H9 (cell line): ENCODE data around the gene RAB14. TPM values are rescaled to one million over a fixed set of nuclear protein-coding genes. Genes with fewer than 3 reads are reported as not detected.

Experiments
- DNase-seq: peaks from one replicate; pipeline ENCODE4 v3.0.0-alpha.2; 2017
- H2AFZ ChIP-seq: one replicate; pipeline ENCODE4 v1.6.1; 2013; ENCODE audit warnings: mild to moderate bottlenecking, low read length, control low read depth, moderate library complexity
- H2AK5ac ChIP-seq: 2 replicates; pipeline ENCODE4 v1.6.1; 2013; ENCODE audit warnings: low read length, control low read depth, mixed read lengths; ENCODE audit not compliant: insufficient read length
- H2BK120ac ChIP-seq: one replicate; pipeline ENCODE4 v1.6.1; 2013; ENCODE audit warnings: low read depth, mild to moderate bottlenecking, low read length, control low read depth, inconsistent platforms; ENCODE audit not compliant: poor library complexity, severe bottlenecking
- H2BK12ac ChIP-seq: 2 replicates; pipeline ENCODE4 v1.6.1; 2013; ENCODE audit warnings: low read length, control low read depth, mixed read lengths, low read depth; ENCODE audit not compliant: insufficient read length
- H2BK15ac ChIP-seq: 2 replicates; pipeline ENCODE4 v1.6.1; 2013; ENCODE audit warnings: low read depth, low read length, control low read depth
- H2BK20ac ChIP-seq: one replicate; pipeline ENCODE4 v1.6.1; 2013; ENCODE audit warnings: low read depth, mild to moderate bottlenecking, low read length, control low read depth, inconsistent platforms; ENCODE audit not compliant: poor library complexity, severe bottlenecking
- H2BK5ac ChIP-seq: 2 replicates; pipeline ENCODE4 v1.6.1; 2013; ENCODE audit warnings: low read length, control low read depth, mixed read lengths; ENCODE audit not compliant: insufficient read length
- H3K14ac ChIP-seq: 2 replicates; pipeline ENCODE4 v1.6.1; 2013; ENCODE audit warnings: low read length, control low read depth; ENCODE audit not compliant: insufficient read depth
- H3K18ac ChIP-seq: 2 replicates; pipeline ENCODE4 v1.6.1; 2013; ENCODE audit warnings: low read depth, mild to moderate bottlenecking, mixed read lengths, low read length, control low read depth; ENCODE audit not compliant: insufficient read length
- H3K23ac ChIP-seq: 2 replicates; pipeline ENCODE4 v1.6.1; 2013; ENCODE audit warnings: low read length, control low read depth, mixed read lengths, low read depth; ENCODE audit not compliant: insufficient read length
- H3K23me2 ChIP-seq: 2 replicates; pipeline ENCODE4 v1.6.1; 2013; ENCODE audit warnings: low read depth, mild to moderate bottlenecking, mixed read lengths, low read length, control low read depth; ENCODE audit not compliant: insufficient read length, poor library complexity, severe bottlenecking
- H3K27ac ChIP-seq: 2 replicates; pipeline ENCODE4 v1.5.1; 2013; ENCODE audit warnings: low read length, control low read depth, mixed read lengths, low read depth; ENCODE audit not compliant: insufficient read length
- H3K27me3 ChIP-seq: 2 replicates; pipeline ENCODE4 v1.6.1; 2013; ENCODE audit warnings: low read length, control low read depth, inconsistent platforms; ENCODE audit not compliant: insufficient read depth
- H3K4ac ChIP-seq: 2 replicates; pipeline ENCODE4 v1.6.1; 2013; ENCODE audit warnings: low read depth, mild to moderate bottlenecking, control low read depth, inconsistent platforms, low read length, moderate library complexity
- H3K4me1 ChIP-seq: 2 replicates; pipeline ENCODE4 v1.6.1; 2013; ENCODE audit warnings: low read length, control low read depth, inconsistent platforms; ENCODE audit not compliant: insufficient read depth
- H3K4me2 ChIP-seq: 2 replicates; pipeline ENCODE4 v1.6.1; 2013; ENCODE audit warnings: low read length, control low read depth, mixed read lengths; ENCODE audit not compliant: insufficient read length, insufficient read depth
- H3K56ac ChIP-seq: 2 replicates; pipeline ENCODE4 v1.6.1; 2013; ENCODE audit warnings: low read depth, mild to moderate bottlenecking, mixed read lengths, low read length, control low read depth; ENCODE audit not compliant: insufficient read length
- H3K79me1 ChIP-seq: 2 replicates; pipeline ENCODE4 v1.6.1; 2013; ENCODE audit warnings: low read depth, mild to moderate bottlenecking, moderate library complexity, low read length, control low read depth, inconsistent platforms; ENCODE audit not compliant: insufficient read depth, poor library complexity, severe bottlenecking
- H3K79me2 ChIP-seq: 2 replicates; pipeline ENCODE4 v1.6.1; 2013; ENCODE audit warnings: low read length, control low read depth, inconsistent platforms; ENCODE audit not compliant: insufficient read depth
- H3K9ac ChIP-seq: 2 replicates; pipeline ENCODE4 v1.6.1; 2013; ENCODE audit warnings: low read length, control low read depth, mixed read lengths; ENCODE audit not compliant: insufficient read length; ENCODE audit errors: extremely low read depth
- H3K9me3 ChIP-seq: one replicate; pipeline ENCODE4 v1.6.1; 2013; ENCODE audit warnings: low read depth, low read length, inconsistent platforms; ENCODE audit not compliant: control insufficient read depth
- H3T11ph ChIP-seq: one replicate; pipeline ENCODE4 v1.6.1; 2013; ENCODE audit warnings: mild to moderate bottlenecking, low read length, control low read depth, inconsistent platforms
- H4K20me1 ChIP-seq: one replicate; pipeline ENCODE4 v1.6.1; 2013; ENCODE audit not compliant: control insufficient read depth, insufficient read length, insufficient read depth
- H4K5ac ChIP-seq: 2 replicates; pipeline ENCODE4 v1.6.1; 2013; ENCODE audit warnings: low read depth, mild to moderate bottlenecking, mixed read lengths, low read length, control low read depth; ENCODE audit not compliant: insufficient read length
- H4K8ac ChIP-seq: replicated peaks from 2 replicates; pipeline ENCODE4 v1.6.1; 2013; ENCODE audit warnings: low read length, control low read depth, mixed read lengths, low read depth; ENCODE audit not compliant: insufficient read length
- H4K91ac ChIP-seq: 2 replicates; pipeline ENCODE4 v1.6.1; 2013; ENCODE audit warnings: low read depth, mild to moderate bottlenecking, moderate library complexity, mixed read lengths, low read length, control low read depth; ENCODE audit not compliant: insufficient read length
- H3K27ac Mint-ChIP-seq, 3 experiments: 2 replicates in 2 of 3; 3 replicates in 1 of 3; pipeline ENCODE4 v1.8.0; 2020 to 2021; ENCODE audit warnings: mixed read lengths in 3 of 3, mild to moderate bottlenecking in 1 of 3, moderate library complexity in 1 of 3
- H3K27me3 Mint-ChIP-seq: 2 replicates; pipeline ENCODE4 v1.8.0; 2021; ENCODE audit warnings: low read depth, mild to moderate bottlenecking, moderate library complexity, mixed read lengths
- H3K36me3 Mint-ChIP-seq, 3 experiments: 2 replicates in 2 of 3; 3 replicates in 1 of 3; pipeline ENCODE4 v1.8.0; 2020 to 2021; ENCODE audit warnings: low read depth in 3 of 3, mixed read lengths in 3 of 3; ENCODE audit not compliant: insufficient read depth in 1 of 3
- H3K4me1 Mint-ChIP-seq, 2 experiments: 2 replicates each; pipeline ENCODE4 v1.8.0; 2020; ENCODE audit warnings: mixed read lengths in 2 of 2
- H3K4me3 Mint-ChIP-seq, 2 experiments: 2 replicates in 1 of 2; 3 replicates in 1 of 2; pipeline ENCODE4 v1.8.0; 2020 to 2021; ENCODE audit warnings: mild to moderate bottlenecking in 2 of 2, mixed read lengths in 2 of 2, moderate library complexity in 1 of 2
- H3K9me3 Mint-ChIP-seq, 2 experiments: 2 replicates in 1 of 2; 3 replicates in 1 of 2; pipeline ENCODE4 v1.8.0; 2020; ENCODE audit warnings: mild to moderate bottlenecking in 2 of 2, mixed read lengths in 2 of 2, moderate library complexity in 1 of 2
- WGBS: extraction: QIAGEN DNeasy Blood & Tissue Kit; methylation state at CpG from one replicate; pipeline ENCODE4 v1.1.7; 2013; ENCODE audit warnings: missing lambda C conversion rate, low lambda C conversion rate, mixed read lengths; ENCODE audit not compliant: insufficient read length; ENCODE audit errors: extremely low coverage; 5-methylcytosine and 5-hydroxymethylcytosine counted together
- total RNA-seq: library from RNA; stranded (reverse); gene quantifications from 2 replicates; pipeline ENCODE4 v1.2.1, GENCODE V29; 2021
- TF ChIP-seq, protein P1 (sequence below): fragments of 200-600 bp; sonication (generic); conservative IDR thresholded peaks from 3 replicates; pipeline ENCODE4 v1.8.0; 2021; ENCODE audit warnings: antibody characterized with exemption, mild to moderate bottlenecking

RAB14 gene
- total RNA-seq, 1 experiment from 2014 or later = 33.6 TPM

DNA sequence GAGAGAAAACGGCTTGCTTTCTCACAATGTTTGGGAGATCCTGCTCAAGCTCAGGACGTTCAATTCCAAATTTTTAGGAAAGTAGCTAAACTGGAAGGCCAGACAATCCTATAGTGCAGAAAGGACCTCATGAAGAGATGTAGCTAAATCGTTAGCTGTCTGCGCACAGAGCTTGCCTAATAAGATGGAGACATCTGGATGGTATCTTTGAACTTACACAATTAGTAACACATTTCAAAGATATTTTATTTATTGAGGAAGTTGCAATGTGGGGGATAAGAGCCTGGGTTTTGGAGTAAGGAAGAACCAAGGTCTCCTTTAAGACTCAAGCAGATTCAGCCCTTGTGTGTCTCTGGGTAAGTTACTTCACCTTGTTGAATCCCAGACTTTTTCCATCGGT is 28.6 kb upstream of the RAB14 start:
- Histone ChIP-seq H3T11ph (no peak overlapping the region), H3K56ac (no peak overlapping the region), H3K79me1 (no peaks in the 10 kb centered on the region), H3K27me3 (no peaks in the 10 kb centered on the region), H3K9ac (no peak overlapping the region), H3K79me2 (no peaks in the 10 kb centered on the region), H2AFZ (no peak overlapping the region), H3K4ac (no peak overlapping the region), H4K91ac (no peak overlapping the region), H2BK120ac (no peak overlapping the region), H4K5ac (no peak overlapping the region), H2BK20ac (no peak overlapping the region), H3K4me1 (no peaks in the 10 kb centered on the region), H2BK12ac (no peak overlapping the region), H3K27ac (no peak overlapping the region), H4K20me1 (no peaks in the 10 kb centered on the region), H3K18ac (no peak overlapping the region), H3K4me2 (no peak overlapping the region), H2AK5ac (no peak overlapping the region), H3K23me2 (no peaks in the 10 kb centered on the region), H2BK15ac (no peak overlapping the region), H2BK5ac (no peak overlapping the region), H3K9me3 (no peaks in the 10 kb centered on the region), H3K23ac (no peak overlapping the region), H3K14ac (no peak overlapping the region), H4K8ac (no peak overlapping the region)
- TF ChIP-seq, protein P1, sequence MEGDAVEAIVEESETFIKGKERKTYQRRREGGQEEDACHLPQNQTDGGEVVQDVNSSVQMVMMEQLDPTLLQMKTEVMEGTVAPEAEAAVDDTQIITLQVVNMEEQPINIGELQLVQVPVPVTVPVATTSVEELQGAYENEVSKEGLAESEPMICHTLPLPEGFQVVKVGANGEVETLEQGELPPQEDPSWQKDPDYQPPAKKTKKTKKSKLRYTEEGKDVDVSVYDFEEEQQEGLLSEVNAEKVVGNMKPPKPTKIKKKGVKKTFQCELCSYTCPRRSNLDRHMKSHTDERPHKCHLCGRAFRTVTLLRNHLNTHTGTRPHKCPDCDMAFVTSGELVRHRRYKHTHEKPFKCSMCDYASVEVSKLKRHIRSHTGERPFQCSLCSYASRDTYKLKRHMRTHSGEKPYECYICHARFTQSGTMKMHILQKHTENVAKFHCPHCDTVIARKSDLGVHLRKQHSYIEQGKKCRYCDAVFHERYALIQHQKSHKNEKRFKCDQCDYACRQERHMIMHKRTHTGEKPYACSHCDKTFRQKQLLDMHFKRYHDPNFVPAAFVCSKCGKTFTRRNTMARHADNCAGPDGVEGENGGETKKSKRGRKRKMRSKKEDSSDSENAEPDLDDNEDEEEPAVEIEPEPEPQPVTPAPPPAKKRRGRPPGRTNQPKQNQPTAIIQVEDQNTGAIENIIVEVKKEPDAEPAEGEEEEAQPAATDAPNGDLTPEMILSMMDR = no peak
- Mint-ChIP-seq H3K4me3 (no peak overlapping the region), H3K4me1 (peaks cover 0 to 3% of the 10 kb centered on the region in 2 experiments; a peak in 1 of 4 replicates), H3K27me3 (peaks cover 45% of the 10 kb centered on the region), H3K36me3 (no peaks in the 10 kb centered on the region), H3K9me3 (no peaks in the 10 kb centered on the region), H3K27ac (no peak overlapping the region)
- WGBS = no CpG with 5 or more reads among the region's 5 CpGs
- DNase-seq = no peak
